ENCODE measurements around the gene TECRL.

The TECRL gene

DNA sequence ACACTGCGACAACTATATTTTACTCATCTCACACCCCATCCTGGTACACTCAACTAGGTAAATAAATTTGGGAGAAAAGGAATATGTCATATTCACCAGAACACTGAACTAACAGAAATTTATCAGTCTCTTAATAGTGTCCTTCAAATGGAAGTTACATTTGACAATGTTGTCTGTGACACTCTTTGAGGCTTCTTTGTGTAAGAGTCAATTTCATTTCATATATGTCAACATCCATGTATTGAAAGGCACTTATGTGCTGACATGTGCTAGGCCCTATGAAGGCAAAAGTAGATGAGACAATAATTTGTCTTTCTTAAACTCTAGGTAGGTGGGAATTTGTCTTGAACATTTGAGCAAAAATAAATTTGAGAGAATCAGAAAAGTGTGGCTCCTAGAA lies 82.0 kb downstream of the TECRL start:
- DNase-seq: no peak

DNA sequence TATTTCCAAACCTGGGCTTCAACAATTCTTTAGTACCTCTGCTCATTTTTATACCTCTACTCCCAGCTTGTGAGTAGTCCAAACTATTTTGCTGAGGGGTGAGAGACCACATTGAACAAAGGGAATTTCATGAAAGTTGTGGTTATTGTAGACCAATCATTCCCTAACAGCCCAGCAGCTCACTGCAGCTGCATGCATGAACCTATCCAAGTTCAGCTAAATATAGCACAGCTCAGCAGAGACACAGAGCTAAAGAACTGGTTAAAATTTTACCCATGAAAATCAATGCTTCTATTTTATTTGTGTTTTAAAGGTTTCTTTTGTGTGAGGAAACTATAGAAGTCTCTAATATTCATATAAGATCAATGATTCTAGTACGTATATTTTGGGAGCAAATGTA lies 82.7 kb downstream of the TECRL start:
- no peak for DNase-seq

DNA sequence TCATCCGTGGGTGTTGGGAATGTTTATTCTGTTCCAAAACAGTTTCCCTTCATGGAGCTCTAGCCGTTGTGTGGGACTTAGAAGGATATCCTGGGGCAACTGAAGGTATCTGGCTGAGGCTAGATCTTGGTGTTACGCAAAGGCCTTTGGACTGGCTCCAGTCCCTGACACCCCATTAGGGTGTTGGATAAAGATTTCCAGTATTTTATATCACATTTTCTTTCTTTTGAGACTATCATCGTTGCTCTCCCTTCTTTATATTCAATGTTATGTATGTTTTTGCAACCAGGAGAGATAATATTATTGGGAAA lies 103.0 kb downstream of the TECRL start:
- no peak for DNase-seq

DNA sequence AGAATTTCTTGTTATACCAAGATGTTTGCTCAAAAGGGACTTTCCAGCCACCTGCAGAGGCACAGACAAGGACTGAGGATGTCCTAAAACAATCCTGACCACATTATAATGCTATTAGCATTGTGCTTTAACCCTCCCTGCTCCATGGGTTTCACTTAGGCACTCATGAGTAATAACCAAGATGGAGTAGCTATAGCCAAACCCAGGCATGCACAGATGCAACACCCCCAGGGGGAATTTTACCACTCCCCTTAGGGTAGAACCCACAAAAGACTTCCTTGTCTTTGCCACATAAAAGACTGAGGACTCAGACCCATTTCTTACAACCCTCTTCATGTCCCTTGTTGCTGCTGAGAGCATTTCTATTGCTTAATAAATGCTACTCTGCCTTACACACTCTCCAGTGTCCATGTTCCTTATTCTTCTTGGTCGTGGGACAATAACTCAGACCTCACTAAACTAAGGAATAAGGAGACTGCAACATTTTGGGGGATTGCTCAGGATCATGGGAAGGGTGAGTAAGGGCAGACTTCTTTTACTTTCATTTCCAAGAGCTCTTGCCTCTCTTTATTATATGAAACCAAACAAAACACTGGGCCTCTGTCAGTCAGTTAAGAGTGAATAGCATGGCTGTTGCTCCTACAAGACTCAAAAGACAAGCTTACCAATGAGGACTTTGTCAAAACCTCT lies 103.5 kb downstream of the TECRL start:
- no peak for DNase-seq

DNA sequence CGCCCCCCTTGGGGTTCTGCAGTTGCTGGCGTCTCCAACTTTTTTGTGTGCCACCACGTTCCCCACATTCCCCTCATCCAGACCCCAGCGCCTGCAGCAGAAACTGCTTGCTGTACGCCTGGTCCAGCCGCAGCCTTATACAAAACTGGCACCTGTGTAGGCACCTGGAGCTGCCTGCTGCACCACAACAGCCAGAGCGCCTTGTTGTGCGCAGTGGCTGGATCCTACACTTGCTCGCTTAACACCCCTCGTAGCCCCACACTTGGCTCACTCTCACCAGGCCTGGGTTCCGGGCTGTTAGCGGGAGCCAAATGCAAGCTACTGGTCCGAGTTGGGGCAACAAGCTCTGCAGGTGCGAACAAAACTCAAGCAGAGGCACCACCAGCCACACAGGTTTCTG lies 136.8 kb downstream of the TECRL start:
- DNase-seq: no peak

DNA sequence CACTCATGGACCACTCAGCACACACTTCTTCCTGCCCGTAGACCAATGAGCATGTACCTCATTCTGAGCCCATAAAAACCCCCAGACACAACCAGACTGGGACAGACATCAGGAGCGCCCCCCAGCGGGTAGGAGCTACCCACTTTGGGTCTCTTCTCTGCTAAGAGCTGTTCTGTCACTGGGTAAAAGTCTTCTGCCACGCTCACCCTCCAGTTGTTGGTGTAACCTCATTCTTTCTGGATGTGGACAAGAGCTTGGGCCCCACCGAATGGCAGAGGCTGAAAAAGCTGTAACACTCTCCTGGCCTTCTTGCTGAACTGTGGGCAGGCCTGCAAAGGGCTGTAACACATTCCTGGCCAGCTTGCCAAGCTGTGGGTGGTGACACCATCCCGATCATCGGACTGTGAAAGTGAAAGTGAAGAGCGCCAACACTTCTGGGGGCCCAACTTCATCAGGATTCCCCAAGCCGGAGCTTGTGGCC lies 137.6 kb downstream of the TECRL start:
- DNase-seq: no peak

DNA sequence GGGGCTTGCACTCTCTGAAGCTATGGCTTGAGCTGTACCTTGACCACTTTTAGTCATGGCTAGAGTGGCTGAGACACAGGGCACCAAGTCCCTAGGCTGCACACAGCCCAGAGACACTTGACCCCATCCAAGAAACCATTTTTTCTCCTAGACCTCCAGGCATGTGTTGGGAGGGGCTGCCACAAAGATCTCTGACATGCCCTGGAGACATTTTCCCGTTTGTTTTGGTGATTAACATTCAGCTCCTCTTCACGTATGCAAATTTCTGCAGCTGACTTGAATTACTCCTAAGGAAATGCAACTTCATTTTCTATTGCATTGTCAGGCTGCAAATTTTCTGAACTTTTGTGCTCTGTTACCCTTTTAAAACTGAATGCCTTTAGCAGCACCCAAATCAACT lies 142.6 kb downstream of the TECRL start:
- DNase-seq: no peak

DNA sequence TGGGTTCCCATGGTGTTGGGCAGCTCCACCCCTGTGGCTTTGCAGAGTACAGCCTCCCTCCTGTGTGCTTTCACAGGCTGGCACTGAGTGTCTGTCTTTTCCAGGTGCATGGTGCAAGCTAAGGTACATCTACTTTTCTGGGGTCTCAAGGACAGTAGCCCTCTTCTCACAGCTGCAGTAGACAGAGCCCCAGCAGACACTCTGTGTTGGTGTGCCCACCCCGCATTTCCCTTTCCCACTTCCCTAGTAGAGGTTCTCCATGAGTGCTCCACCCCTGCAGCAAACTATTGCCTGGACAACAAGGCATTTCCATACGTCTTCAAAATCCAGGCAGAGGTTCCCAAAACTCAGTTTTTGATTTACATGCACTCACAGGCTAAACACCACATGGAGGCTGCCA lies 143.0 kb downstream of the TECRL start:
- DNase-seq: no peak

DNA sequence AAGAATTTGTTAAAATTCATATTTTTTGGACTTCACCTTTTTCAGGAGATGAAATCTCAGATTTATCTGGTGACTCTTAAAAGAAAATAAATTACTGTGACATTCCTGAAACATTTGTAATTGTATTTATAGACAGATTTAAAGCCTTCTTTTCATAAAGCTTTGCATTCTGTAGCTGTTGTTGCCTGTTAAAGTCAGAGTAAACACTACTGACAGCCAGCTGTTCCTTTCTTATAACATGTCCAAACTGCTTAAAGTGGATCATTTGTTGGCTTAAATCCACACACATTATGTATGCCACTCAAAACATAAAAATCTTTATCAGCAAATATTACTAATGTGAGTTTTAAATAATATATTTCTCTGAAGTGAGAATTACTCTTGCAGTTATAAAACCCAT lies 157.5 kb downstream of the TECRL start:
- no peak for DNase-seq

DNA sequence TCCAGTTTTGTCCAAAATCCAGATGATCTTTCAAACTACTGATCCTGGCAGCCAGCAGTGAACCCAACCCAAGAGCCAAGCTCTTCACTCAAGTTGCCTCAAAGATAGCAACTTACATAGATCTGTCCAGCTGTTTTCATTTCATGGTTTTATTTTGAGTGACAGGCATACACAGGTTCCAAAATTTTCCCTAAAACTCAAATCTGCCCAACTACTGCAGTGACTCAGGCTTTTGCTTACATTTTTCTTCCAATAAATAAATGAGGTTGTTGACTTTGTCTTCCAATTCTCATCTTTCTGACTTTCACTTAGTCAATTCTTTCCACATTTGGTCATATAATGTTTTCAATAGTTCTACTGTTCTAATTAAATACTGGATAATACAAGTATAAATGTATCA lies 158.8 kb downstream of the TECRL start:
- no peak for DNase-seq

DNA sequence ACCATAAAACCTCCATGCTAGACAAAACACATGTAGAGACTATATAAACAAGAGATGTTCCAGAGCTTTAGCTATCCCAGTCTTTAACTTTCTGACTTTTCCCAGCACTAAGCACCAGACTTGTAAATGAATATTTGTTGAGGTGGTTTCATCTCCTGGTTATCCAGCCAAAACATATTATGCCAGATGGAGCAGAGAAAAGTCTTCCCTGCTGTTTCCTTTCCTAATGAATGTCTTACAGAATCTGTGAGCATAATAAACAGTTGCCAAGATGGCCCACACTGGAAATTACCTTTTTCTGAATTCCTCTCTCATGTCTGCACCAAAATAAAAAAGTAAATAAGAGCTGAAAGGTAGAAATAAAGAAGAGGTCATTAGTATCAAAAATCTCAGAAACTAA lies 159.2 kb downstream of the TECRL start:
- no peak for DNase-seq

DNA sequence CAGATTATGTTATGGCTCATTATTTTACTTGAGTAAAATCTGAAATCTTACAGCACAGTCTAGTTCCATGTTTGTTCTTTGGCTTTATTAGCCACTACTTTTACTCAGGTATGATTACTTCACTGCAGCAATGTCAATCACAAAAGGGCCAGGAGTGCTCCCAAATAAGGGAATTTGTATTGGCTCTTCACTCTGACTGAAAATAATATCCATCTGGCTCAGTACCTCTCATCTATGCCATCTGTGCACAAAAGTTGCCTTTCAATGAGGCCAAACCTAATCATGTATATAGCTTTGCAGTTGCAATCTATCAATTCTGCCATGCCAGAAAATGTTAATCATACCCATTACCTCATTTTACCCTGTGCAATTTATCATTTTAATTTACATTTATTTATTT lies 161.1 kb downstream of the TECRL start:
- DNase-seq: no peak

DNA sequence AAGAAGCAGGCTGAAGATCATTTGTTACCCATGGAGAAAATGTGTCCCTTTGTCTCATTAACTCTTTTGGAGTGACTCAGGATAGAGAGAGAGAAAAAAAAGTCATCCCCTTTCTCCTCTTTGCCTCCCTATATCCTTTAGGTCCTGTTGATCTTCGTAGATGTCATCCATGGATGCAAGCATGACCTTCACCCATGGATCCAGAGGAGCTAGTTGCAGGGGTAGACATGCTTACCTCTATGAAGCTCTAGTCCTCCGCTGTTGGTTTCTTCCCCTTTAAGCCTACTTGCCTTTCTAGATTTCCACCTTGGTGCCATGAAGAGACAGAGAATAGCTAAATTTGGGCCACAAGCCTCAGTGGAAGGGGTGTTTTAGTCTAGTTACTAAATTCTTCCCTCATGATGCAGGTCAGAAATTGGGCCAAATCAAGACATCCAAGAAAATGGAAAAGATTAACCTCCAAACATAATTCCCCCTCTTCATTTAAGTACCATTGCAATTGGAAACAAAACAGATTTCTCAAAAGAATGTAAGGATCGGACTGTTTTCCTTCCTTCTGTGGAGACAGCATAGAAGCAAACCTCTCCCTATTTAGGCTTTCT lies 178.4 kb downstream of the TECRL start:
- DNase-seq: no peak

All from T-helper 1 cell (primary cell).